Stimulated activated CD4-positive, alpha-beta T cell treated with anti-CD3 and anti-CD28 coated beads, Interleukin-12 subunit alpha, Interleukin-12 subunit beta, amount 100 ng/mL, for 4 hours (primary cell): Measurements from ENCODE around the gene PDGFA.
"Not testable (repeated sequence)": the region's sequence is repeated elsewhere in the genome, so short reads cannot be mapped to it uniquely, and the experiment has no call there.

Experiments used
- DNase-seq: peaks from one replicate; pipeline ENCODE4 v3.0.0-alpha.2; 2020

The PDGFA gene

DNA sequence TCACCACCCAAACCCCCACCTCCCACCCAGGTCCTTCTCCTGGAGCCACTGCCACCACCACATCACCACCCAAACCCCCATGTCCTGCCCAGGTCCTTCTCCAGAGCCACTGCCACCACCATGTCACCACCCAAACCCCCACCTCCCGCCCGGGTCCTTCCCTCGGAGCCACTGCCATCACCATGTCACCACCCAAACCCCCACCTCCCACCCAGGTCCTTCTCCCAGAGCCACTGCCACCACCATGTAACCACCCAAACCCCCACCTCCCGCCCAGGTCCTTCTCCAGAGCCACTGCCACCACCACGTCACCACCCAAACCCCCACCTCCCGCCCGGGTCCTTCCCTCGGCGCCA, 31.9 kb upstream of the PDGFA start:
- not testable (repeated sequence) for DNase-seq

DNA sequence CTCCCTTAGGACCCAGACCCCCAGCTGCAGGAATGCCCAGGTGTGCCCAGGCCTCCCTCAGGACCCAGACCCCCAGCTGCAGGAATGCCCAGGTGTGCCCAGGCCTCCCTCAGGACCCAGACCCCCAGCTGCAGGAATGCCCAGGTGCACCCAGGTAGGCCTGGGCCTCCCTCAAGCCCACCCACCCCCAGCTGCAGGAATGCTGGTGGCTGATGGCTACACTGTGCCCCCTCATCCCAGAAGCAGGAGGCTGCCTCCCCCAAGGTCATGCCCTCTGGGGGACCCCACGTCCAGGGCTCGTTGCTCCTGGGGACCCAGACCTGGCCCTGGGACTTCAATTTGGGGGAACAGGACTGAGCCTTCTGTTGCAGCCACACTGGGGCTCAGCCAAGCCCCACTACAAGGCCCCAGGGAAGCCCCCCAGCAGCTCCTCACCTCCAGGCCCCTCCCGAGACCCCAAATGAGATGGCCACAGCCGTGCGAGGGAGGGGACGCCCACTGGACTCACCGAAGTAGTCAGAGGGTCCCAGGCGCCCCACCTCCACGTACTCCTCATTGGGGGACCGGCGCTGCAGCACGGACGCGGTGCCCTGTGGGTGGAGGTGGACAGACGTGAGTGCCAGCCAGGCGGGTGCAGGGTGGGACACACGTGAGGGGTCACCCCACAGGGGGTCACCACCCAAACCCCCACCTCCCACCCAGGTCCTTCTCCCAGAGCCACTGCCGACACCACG, 31.4 kb upstream of the PDGFA start:
- DNase-seq = no peak

GRCh38 chr7:549891-550625, 30.4 kb upstream of the PDGFA start:
- DNase-seq = no peak

DNA sequence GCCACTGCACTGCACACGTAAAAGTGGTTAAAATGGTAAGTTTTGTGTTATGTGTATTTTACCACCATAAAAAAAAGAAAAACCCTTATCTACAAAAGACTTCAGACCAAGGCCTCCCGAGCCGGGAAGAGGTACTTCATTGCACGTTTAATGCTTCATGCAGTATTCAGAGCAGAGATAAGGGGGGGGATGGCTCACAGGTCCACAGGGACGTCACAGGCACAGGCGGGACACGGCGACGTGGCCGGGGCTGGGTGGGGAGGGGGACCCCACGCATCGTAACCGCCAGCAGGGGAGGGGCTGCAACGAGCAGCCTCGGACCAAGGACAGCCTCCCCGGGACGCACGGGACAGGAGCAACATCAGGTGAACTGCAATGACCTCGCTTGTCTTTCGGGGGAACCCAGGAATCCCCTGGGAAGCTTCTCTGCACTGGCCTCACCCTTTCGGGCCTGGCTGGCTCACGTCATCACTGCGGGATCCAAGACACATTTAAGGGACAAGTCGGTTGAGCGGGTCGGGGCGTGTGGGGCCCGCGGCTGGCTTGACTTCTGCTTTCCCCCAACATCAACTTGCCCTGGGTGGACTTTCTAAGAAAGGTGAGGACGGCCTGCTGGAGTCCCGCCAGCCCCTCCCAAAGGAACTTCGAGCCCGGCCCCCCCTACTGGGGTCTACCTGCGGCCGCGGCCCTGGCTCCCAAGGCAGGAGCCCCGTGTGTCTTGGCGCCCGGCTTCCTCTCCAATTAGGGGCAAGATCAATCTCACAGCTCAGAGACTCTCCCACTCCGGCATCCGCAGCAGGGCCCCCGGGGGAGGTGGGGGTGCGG, 29.6 kb upstream of the PDGFA start:
- no peak for DNase-seq

- DNase-seq = no peak
Observed at GRCh38 chr7:548401-548800, 28.8 kb upstream of the PDGFA start.

DNA sequence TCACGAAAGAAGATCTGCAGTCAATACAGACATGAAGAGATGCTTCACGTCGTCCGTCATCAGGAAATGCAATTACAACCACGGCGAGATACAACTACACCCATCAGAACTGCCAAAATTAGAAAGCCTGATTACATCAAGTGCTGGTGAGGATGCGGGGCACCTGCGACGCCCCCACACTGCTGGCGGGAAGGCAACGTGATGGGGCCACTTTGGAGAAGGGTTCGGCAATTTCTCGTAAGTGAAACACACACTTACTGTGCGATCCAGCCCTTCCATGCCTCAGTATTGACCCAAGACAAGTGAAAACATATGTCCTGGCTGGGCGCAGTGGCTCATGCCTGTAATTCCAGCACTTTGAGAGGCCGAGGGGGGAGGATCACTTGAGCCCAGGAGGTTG, 25.8 kb upstream of the PDGFA start:
- no peak for DNase-seq

- DNase-seq = no peak
Observed at GRCh38 chr7:544338-545221, 24.9 kb upstream of the PDGFA start.

DNA sequence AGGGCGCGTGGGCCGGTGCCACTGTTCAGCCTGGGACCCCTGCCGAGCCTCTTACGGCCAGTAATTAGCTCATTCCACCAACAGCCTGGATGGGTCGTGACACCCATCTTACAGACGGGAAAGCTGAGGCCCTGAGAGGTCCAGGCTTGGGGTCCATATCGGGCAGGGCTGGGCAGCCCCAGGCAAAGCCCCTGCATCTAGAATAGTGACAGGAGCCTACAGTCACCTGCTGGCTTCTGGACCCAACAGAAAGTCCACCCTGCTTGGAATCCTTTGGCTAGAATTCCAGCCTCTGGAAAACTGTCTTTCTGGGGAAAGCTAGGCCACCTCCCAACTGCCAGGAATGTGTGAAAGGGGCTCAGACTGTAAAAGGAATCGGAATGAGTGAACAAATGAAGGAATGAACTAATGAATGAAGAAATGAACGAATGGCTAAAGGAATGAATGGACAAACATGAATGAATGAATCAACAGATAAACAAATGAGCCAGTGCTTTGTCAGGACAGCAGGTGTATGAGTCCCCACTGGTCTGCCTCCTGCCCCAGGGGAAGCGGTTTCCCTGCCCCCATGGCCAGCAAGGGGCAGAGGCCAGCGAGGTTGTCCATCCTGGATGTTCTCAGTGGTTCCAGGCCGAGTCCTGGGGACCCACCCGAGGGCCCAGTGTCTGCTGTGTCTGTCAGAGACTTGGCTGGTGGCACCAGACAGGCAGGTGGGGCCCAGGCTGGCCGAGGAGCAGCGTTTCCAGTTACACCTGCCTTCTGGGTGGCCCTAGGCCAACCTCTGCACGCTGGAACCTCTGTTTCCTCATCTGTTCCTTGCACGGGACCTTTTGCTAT, 24.1 kb upstream of the PDGFA start:
- no peak for DNase-seq

GRCh38 chr7:542713-543500, 23.3 kb upstream of the PDGFA start:
- DNase-seq = no peak

GRCh38 chr7:542131-542712, 22.6 kb upstream of the PDGFA start:
- DNase-seq = no peak

- DNase-seq = no peak
Observed at GRCh38 chr7:541661-542060, 22.0 kb upstream of the PDGFA start.

DNA sequence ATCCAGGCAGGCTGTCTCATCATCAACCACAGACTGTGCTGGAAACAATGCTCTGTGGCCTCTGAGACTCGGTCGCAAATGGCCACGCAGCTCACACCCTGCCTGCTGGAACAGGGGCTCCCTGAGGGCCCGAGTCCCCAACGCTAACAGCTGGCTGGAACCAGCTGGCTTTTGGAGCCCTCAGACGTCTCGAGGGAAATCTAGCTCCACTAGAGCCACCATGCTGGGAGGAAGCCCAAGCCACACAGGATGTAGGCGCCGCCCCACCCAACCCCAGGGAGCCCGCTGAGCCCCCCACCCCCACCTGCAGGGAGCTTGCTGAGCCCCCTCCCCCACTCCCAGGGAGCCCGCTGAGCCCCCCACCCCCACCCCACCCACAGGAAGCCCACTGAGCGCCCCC, 21.4 kb upstream of the PDGFA start:
- no peak for DNase-seq

GRCh38 chr7:540579-540978, 20.9 kb upstream of the PDGFA start:
- no peak for DNase-seq

DNA sequence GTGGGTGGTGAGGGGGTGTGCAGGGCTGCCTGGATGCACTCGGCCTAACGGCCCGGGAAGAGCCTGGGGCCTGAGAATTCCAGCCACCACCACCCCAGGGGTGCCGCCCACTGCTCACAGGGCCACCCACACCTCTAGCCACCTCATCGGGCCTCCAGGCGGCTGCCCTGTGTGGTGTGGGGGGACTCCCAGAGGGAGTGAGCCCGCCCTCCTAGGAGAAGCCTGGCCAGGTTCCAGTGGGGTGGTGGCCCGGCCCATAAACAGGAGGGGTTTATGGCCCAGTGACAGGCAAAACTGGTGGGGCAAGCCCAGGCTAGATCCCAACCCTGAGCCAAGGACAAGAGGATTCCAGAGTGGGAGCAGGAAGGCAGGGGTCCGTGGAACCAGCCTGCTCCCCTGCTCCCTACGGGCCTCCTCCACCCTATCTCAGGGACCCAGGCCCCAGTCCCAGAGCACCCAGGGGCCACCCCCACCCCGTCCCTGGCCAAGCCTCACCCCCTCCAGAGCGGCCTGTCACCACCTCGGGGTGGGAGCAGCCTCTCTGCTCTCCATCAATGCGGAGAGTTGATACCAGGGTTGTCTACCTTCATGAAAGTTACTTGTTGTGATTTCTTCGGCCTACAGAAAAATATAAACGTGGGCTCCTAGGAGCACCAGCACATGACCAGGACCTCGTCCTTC, 20.2 kb upstream of the PDGFA start:
- no peak for DNase-seq

DNA sequence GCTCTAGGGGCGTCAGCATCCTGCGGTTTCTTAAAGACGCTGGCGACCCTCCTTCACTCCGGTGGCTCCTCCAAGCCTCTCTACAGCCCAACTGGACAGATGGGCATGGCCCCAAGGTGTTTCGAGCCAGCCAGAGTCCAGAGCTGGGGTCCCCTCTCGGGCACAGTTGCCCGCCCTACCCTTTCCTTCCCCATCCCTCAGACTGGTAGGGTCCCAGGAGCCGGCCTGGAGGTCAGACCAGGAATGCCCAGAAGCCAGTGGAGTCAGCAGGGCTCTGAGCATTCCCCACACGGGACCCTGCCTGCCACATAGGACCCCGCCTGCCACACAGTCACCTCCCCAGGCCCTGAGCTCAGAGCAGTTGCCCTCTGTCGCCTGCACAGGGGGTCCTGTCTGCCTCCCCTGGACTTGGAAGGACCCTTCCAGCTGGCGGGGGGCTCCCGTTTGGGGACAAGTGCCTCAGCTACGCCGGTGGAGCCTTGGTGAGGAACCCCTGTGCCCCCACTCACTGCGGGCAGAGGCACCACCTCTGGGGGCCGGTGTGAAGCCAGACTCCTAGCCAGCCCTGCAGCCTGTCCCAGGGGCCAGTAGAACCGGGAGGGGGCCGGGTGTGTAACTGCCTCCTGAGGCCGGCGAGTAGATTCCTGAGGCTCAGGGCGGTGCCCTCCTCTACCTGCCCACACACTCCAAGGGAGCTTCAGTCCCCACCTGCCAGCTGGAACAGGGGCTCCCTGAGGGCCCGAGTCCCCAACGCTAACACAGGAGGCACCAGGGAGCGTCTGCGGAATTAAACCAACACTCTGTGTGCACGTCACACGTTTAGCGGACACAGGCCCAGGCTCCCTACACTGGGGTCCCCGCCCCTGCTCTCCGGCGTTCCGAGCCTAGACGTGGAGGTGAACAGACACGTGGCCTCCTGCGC, 19.4 kb upstream of the PDGFA start:
- DNase-seq = no peak

DNA sequence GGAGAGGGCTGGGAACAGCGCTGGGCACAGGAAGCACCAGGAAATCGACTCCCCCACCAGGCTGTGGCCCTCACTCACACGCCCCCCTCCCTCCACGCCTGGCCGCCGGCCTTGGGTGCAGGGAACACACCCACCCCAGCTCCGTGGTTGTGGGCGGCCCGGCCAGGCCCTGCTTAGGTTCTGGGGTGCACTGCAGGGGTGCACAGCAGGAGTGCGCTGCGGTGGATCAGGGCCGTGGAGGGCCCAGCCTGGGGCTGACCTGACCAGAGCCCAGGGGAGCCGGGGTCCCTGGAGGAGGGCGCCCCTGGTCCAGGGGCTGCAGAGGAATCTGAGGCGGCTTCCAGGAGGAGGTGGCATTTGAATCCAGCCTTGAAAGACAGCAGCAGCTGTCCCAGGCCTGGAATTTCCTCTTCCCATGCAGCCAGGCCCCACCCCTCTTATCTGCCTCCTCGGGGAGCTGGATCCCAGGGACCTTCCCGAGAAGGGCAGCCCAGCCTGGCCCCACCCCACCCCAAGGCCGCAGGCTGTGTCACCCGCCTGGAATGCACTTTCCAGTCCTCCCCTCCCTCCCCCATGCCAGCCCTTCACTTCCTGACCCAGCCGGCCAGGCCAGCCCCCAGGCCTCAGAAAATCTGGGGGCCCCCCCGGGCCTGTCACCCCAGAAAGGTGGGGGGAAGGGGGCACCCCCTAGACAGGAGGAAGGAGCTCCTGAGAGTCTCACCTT, 18.4 kb upstream of the PDGFA start:
- no peak for DNase-seq

- DNase-seq = no peak
Observed at GRCh38 chr7:536231-536630, 16.6 kb upstream of the PDGFA start.

DNA sequence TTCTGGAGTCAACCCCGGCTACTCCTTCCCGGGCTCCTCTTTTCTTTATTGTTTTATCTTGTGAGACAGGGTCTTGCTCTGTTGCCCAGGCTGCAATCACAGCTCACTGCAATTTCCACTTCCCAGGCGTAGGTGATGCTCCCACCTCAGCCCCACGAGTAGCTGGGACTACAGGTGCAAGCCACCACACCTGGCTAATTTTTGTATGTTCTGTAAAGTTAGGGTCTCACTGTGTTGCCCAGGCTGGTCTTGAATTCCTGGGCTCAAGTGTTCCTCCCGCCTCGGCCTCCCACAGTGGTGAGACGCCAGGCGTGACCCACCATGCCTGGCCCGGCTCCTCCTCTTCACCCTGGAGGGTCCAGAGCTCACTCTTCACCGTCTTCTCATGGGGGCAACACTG, 15.3 kb upstream of the PDGFA start:
- DNase-seq = no peak
